Prostate gland (tissue), 2 donors: ENCODE data around the gene NEO1.

Experiments used
- POLR2A ChIP-seq: fragments of 450-650 bp; IDR thresholded peaks from one replicate; pipeline ENCODE4 v1.6.1; 2016; ENCODE audit warnings: antibody characterized with exemption, mild to moderate bottlenecking
- TF ChIP-seq, protein P1 (sequence below), 4 experiments: fragments of 200-600 bp in 2 of 4; fragments of 450-650 bp in 2 of 4; sonication (generic) in 2 of 4; IDR thresholded peaks; 1 replicate in 3 of 4; 2 replicates in 1 of 4; pipeline ENCODE4 v1.5.1; 2016 to 2019; ENCODE audit warnings: antibody characterized with exemption in 4 of 4, mild to moderate bottlenecking in 2 of 4, moderate library complexity in 2 of 4

DNA sequence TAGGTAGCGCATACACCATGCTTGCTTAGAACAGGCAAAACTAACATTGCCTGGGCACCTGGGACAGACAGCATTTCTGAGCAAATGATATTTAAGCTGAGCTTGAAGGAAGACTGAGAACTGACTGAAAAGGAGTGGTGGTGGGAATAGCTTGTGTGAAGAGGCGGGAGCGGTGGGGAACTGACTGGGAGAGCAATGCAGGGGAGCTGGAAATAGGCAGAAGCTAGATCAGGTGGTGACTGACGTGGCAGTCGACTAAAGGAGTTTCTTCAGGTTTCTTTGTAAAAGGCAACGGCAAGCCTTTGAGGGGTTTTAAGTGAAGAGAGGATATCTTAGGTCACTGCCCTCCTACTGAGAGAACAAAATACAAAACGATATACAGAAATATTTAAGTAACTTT is 61.8 kb downstream of the NEO1 start:
- TF ChIP-seq, protein P1, sequence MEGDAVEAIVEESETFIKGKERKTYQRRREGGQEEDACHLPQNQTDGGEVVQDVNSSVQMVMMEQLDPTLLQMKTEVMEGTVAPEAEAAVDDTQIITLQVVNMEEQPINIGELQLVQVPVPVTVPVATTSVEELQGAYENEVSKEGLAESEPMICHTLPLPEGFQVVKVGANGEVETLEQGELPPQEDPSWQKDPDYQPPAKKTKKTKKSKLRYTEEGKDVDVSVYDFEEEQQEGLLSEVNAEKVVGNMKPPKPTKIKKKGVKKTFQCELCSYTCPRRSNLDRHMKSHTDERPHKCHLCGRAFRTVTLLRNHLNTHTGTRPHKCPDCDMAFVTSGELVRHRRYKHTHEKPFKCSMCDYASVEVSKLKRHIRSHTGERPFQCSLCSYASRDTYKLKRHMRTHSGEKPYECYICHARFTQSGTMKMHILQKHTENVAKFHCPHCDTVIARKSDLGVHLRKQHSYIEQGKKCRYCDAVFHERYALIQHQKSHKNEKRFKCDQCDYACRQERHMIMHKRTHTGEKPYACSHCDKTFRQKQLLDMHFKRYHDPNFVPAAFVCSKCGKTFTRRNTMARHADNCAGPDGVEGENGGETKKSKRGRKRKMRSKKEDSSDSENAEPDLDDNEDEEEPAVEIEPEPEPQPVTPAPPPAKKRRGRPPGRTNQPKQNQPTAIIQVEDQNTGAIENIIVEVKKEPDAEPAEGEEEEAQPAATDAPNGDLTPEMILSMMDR (IDR thresholded peaks at IDR 0.05) = no peak
- no peak for TF ChIP-seq POLR2A
